Measurements from ENCODE around the gene ADIRF. TPM values are rescaled to one million over a fixed set of nuclear protein-coding genes. Genes with fewer than 3 reads are reported as not detected.

ADIRF gene
- total and polyA plus RNA-seq, 10 of the 15 experiments (the other 5 are each of a cell fraction or from before 2014, with no cell fraction given): 0.12 to 2.5 (median 0.70) TPM; not detected in 2

DNA sequence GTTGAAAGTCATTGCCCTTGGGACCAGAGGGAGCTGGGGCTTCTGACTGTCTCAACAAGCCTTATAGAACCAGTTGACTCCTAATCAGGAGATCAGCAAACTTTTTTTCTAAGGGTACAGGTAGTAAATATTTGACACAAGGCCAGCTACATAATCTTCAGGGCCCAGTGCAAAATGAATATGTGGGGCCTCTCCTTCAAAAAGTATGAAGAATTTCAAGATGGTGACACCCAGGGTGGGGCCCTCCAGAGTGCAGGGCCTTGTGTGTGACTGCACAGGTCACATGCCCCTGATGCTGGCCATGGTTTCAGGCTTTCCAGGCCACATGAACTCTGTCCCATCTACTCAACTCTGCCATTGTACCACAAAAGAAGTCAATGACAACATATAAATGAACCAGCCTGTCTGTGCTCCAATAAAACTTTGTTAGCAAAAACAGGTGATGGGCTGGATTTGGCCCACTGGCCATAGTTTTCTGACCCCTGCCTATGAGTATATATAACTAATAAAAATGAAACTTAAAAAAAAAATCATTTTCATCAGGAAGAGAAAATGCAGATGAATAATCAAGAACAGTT is 17.0 kb upstream of the ADIRF start:
- H3K27ac ChIP-seq (ENCODE audit: control insufficient read depth, insufficient read depth): no peak overlapping the region
- ChIA-PET SMC1A (ENCODE audit: uncharacterized antibody, unreplicated experiment) (interaction anchor here (1.7 kb wide), 1 partner anchor 10 kb away, joined by 4 read pairs; no protein-coding TSS in a partner anchor), CTCF (interaction anchor here (1.4 to 2.0 kb wide), 2 partner anchors 10 to 15 kb away, joined by 4 to 9 read pairs; no protein-coding TSS in a partner anchor), POLR2A (no interaction called here), RAD21 (ENCODE audit: unreplicated experiment) (no interaction called here)
- H2AFZ ChIP-seq (ENCODE audit: control insufficient read depth, low read depth, low read length): no peak overlapping the region
- no peak overlapping the region for H3K4me2 ChIP-seq (ENCODE audit: control insufficient read depth, insufficient read depth)
- BruUV-seq (replicated peaks): no TSS peak
- FAIRE-seq (no peak), ATAC-seq (no peak), DNase-seq (ENCODE audit: low read depth, low spot score) (no peak)
- no peak overlapping the region for H3K4me3 ChIP-seq
- H3K27me3 ChIP-seq (replicated peaks in 1 of 2; ENCODE audit: control insufficient read depth in 2 of 2, insufficient read depth in 2 of 2, low read length in 1 of 2): no peaks in the 10 kb centered on the region
- TF ChIP-seq CHD1 (IDR thresholded peaks at IDR 0.05; ENCODE audit: low read depth, low read length) (no peak), ZBTB33 (IDR thresholded peaks at IDR 0.05) (no peak), SP1 (IDR thresholded peaks at IDR 0.05; ENCODE audit: low read depth, low read length) (no peak), CEBPB (IDR thresholded peaks at IDR 0.05; ENCODE audit: borderline replicate concordance in 1 of 2, low read depth in 2 of 2, low read length in 2 of 2) (no peak), RB1 (IDR thresholded peaks at IDR 0.05; ENCODE audit: borderline replicate concordance) (no peak), STAT1 (conservative IDR thresholded peaks at IDR 0.05) (no peak), SIX5 (IDR thresholded peaks at IDR 0.05; ENCODE audit: low read depth, low read length, severe bottlenecking) (no peak), POLR2A (IDR thresholded peaks at IDR 0.05; ENCODE audit: low read depth, low read length) (no peak), SRF (IDR thresholded peaks at IDR 0.05; ENCODE audit: low read depth in 2 of 2, low read length in 2 of 2) (no peak), GATAD2B (conservative IDR thresholded peaks at IDR 0.05; ENCODE audit: low read depth) (no peak), EP300 (IDR thresholded peaks at IDR 0.05; ENCODE audit: borderline replicate concordance in 1 of 2, control insufficient read depth in 1 of 2, low read depth in 2 of 2, low read length in 2 of 2) (no peak), TARDBP (IDR thresholded peaks at IDR 0.05; ENCODE audit: borderline replicate concordance) (no peak), E2F4 (IDR thresholded peaks at IDR 0.05; ENCODE audit: low read depth, low read length) (no peak), ZBED1 (IDR thresholded peaks at IDR 0.05; ENCODE audit: borderline replicate concordance) (no peak)
- TF ChIP-seq, protein P1, sequence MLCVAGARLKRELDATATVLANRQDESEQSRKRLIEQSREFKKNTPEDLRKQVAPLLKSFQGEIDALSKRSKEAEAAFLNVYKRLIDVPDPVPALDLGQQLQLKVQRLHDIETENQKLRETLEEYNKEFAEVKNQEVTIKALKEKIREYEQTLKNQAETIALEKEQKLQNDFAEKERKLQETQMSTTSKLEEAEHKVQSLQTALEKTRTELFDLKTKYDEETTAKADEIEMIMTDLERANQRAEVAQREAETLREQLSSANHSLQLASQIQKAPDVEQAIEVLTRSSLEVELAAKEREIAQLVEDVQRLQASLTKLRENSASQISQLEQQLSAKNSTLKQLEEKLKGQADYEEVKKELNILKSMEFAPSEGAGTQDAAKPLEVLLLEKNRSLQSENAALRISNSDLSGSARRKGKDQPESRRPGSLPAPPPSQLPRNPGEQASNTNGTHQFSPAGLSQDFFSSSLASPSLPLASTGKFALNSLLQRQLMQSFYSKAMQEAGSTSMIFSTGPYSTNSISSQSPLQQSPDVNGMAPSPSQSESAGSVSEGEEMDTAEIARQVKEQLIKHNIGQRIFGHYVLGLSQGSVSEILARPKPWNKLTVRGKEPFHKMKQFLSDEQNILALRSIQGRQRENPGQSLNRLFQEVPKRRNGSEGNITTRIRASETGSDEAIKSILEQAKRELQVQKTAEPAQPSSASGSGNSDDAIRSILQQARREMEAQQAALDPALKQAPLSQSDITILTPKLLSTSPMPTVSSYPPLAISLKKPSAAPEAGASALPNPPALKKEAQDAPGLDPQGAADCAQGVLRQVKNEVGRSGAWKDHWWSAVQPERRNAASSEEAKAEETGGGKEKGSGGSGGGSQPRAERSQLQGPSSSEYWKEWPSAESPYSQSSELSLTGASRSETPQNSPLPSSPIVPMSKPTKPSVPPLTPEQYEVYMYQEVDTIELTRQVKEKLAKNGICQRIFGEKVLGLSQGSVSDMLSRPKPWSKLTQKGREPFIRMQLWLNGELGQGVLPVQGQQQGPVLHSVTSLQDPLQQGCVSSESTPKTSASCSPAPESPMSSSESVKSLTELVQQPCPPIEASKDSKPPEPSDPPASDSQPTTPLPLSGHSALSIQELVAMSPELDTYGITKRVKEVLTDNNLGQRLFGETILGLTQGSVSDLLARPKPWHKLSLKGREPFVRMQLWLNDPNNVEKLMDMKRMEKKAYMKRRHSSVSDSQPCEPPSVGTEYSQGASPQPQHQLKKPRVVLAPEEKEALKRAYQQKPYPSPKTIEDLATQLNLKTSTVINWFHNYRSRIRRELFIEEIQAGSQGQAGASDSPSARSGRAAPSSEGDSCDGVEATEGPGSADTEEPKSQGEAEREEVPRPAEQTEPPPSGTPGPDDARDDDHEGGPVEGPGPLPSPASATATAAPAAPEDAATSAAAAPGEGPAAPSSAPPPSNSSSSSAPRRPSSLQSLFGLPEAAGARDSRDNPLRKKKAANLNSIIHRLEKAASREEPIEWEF (IDR thresholded peaks at IDR 0.05; ENCODE audit: insufficient replicate concordance, low read depth, low read length): no peak
- TF ChIP-seq, protein P2, sequence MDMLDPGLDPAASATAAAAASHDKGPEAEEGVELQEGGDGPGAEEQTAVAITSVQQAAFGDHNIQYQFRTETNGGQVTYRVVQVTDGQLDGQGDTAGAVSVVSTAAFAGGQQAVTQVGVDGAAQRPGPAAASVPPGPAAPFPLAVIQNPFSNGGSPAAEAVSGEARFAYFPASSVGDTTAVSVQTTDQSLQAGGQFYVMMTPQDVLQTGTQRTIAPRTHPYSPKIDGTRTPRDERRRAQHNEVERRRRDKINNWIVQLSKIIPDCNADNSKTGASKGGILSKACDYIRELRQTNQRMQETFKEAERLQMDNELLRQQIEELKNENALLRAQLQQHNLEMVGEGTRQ (IDR thresholded peaks at IDR 0.05; ENCODE audit: borderline replicate concordance, low read depth, low read length): no peak
- H3K36me3 ChIP-seq (ENCODE audit: control insufficient read depth in 2 of 2, insufficient read depth in 2 of 2, low read length in 1 of 2): no peaks in the 10 kb centered on the region
- H3K9ac ChIP-seq (ENCODE audit: control insufficient read depth, insufficient read depth, low read length): no peak overlapping the region
- no peaks in the 10 kb centered on the region for H4K20me1 ChIP-seq (ENCODE audit: control insufficient read depth, insufficient read depth)
- H3K4me1 ChIP-seq (ENCODE audit: control insufficient read depth, insufficient read depth, low read length): no peaks in the 10 kb centered on the region
- in situ Hi-C loops (cut with MboI) (no loop called here), intact Hi-C loops (cut with micrococcal nuclease; ENCODE audit: unreplicated experiment) (no loop called here)
- no peaks in the 10 kb centered on the region for H3K79me2 ChIP-seq (ENCODE audit: control insufficient read depth, insufficient read depth, low read length)
- no peaks in the 10 kb centered on the region; the same call in 2 of the 3 replicates for H3K9me3 ChIP-seq (replicated peaks; ENCODE audit: control insufficient read depth, insufficient read depth, low read length)

Data from GM12878 (cell line).